Activated T-cell treated with anti-CD3 and anti-CD28 coated beads for 1 hour (primary cell): ENCODE results near the gene MAN2C1.
"Not testable (repeated sequence)": the region's sequence is repeated elsewhere in the genome, so short reads cannot be mapped to it uniquely, and the experiment has no call there.

Experiments used
- DNase-seq: peaks from one replicate; pipeline ENCODE4 v3.0.0-alpha.2; 2020; ENCODE audit warnings: low read depth

MAN2C1 gene

DNA sequence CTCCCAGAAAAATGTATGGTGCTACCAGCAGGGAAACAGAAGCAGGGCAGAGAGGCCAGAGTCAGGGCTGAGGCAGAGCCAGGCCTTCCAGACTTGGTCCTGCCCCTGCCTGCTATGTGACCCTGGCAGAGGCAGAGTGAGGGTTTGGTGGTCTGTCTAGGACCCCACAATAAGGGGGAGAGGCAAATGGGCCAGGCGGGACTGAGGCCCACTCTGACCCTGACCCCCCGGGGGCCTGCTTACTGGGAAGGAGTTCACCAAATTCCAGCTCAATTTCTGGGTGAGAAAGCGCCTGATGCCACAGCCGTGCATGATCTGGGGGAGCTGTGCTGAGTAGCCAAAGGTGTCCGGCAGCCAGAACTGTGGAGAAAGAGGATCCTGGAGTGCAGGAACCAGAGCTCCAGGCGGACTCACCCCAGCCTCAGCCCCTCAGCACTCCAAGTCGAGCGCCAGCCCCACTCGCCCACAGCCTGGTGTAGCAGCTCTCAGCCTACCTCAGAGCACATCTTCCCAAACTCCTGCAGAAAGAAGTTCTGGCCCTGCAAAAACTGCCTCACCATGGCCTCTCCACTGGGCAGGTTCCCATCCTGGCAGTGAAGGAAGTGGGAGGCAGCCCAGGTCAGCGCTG is 6.9 kb downstream of the MAN2C1 start:
- no peak for DNase-seq

DNA sequence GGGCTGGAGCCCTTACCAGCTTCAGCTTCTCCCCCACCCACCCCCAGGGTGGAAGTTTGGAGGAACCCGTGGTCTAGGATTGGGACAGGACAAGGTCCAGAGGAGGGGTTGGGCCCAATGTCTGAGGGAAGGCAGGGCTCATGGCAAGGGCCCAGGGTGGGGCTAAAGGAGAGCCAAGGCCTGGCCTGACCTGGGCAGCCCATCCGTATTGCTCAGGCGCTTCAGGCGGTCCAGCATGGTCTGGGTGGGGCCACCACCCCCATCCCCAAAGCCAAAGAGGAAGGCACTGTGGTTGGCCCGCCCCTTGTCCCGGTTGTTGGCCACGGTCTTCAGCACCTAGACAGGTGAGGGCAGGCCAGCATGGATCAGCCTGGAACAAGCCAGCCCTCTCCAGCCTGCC is 7.6 kb downstream of the MAN2C1 start:
- DNase-seq, result no peak

DNA sequence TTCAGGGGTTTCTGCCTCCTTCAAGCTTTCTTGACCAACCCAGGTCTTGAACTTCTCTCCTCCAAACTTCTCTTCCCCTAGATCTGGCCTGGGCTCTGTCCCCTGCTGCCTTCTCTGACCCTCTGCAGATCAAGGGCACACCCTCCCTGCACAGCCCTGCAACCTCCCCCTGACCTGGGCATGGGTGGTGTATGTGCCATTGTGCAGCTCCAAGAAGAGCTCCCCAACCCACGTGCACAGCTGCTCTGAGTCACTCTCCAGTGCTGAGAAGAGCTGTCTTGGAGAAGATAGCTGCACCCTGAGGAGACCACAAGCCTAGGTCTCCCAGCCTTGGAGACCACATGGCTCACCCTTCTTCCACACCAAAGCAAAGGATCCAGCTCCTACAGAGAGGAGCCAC is 8.0 kb downstream of the MAN2C1 start:
- no peak for DNase-seq

DNA sequence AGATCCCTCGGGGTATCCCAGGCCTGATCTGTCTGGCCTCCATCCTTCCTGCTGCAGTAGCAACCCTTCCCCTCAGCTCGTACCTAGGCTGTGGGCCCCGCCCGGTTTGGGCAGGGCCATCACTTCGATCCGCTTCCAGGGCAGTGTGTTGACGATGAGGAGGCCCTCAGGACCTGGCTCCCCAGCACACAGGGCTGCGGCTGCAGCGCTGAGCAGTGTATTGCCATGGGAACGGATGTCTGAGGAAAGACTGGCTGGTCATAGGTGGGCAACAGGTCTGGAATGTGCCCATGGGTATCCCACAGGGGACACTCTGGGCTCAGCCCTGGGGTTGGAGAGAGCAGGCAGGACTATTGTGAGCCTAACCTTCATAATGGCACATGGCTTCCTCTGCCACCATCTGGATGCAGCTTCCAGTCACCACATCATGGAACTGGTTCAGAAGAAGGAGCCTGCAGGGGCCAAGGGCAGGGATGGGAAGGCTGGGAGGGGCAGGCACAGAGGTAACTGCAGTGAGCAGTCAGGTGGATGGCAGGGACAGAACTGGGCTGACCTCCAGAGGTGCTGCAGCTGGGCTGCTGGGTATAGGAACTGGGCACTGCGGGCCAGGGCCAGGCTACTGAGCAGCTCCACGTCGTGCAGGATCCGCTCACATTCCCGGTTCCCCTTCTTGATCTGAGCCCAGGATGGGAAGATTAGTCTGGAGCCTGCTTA is 8.7 kb downstream of the MAN2C1 start:
- DNase-seq, result no peak

DNA sequence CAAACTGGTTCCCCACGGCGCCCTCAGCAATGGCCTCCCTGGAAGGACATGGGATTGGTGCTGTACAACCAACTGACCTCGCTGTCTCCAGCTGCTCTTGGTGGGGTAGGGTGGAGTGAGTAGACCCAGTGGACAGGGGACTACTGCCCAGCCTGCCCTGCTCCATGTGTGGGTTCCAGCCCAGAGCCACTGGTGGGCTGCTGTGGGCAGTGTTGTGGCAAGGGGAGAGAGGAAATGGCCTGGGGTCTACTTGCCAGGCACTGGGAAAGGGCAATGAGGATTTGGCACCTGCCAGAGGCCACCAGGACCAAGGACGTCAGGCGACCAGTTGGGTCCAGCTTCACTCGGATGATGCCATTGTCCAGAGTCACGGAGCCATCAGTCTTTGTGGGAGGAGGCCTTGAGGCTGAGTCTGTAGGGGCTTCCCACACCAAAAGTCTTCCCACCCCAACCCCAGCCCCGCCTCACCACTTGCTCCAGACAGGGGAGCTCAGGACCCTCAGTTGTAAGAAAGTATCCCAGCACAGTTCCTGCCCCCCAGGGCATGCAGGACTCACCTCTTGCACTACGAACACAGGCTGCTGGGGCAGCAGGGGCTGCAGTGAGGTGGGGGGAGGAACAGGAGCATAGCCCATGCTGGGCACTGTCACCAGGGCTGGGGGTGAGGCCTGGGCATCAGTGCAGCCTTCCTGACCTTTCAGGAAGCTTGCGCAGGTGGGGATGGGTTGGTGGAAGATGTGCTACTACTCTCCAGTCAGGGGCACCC is 9.5 kb downstream of the MAN2C1 start:
- no peak for DNase-seq

DNA sequence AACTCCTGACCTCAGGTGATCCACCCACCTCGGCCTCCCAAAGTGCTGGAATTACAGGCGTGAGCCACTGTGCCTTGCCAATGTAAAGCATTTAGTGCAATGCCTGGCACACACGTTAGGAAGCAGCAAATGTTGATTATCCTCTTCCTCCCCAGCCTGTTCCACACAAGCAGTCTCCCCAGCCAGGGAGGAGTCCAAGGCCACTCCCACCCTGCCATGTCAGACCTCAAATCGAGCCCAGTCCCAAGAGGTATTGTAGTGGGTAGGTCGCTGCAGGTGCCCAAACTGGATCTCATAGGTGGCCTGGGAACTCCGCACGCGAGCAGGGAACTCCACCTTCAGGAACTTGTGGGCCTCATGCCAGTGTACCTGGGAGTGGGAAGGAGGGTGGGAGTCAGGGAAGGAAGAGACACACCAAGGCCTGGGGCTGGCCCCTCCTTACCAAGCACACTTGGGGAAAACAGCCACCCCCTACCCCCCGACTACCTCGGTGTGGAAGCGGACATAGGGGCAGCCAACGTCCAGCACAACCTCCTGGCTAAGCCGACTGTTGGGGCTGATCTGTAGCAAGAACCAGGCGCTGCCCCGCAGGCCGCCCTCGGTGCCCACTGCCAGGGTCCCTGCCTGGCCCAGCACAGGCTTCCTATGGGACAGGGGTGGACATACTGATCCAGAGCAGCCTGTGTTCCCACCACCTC is 10.3 kb downstream of the MAN2C1 start:
- no peak for DNase-seq

DNA sequence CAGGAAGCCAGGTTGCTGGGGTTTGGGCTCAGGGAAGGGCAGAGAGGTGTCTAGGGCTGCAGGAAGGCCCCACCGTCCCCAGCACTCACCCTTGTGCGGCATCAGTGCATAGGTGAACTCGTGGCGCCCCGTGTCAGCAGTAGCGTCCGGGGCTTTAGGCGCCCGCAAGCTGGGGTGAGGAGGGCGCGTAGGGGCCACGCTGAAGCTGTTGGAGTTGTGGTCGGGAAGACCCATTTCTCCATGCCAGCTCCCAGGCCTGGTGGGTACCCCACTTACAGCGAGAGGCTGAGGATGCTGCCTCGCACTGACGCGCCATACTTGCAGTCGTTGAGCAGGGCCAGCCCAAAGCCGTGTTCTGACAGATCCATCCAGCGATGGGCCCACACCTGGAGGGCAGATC is 11.9 kb downstream of the MAN2C1 start:
- no peak for DNase-seq

DNA sequence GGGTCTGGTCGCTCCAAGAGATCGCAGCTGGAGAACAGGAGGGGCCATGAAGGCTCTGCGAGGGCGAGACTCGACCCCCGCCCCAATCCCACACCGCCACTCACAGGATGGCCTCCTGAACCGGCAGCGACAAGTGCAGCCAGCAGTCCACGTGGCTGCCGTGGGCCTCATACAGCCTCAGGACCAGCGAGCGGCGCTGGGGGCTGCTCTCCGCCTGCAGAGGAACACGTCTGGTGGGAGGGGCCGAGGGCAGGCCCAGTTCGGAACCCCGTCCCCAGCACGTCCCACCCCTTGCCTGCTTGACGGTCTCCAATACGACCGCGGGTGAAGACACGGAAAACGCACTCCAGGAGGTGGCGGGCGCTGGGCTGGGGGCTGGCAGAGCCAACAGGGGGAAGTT is 12.4 kb downstream of the MAN2C1 start:
- DNase-seq, result no peak

DNA sequence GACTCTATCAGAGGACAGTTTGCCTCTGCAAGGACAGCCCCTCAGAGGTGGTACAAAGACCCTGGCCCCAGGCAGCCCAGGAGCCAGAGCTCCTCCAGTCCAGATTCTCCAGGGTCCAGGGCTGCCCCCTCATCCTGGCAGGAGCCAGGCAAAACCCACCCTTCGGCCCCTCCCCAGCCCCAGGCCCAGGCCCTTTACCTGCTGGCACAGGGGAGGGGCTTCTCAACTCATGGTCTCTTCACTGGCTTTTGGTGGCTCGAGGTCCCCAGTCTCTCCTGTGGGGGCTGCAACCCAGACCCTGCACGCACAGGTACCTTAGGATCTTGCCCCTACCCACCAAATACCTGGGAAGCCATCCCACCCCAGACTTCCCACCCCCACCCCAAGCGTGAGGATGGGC is 13.0 kb downstream of the MAN2C1 start:
- no peak for DNase-seq

DNA sequence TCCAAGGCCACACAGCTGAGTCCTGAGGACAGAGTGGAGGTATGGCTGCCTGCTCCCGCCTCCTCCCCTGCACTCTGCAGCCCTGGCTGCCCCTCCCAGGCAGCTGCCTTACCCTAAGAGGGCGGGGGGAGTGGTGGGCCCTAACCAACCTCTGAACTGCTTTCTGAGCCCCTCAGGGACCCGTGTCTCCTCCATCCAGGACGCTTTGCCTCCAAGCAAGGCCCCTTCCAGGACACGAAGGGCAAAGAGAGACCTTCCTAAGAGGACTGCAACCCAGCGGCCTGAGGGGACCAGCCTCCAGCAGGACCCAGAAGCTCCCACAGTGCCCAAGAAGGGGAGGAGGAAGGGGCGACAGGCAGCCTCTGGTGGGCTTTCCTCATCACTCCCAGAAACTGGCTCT is 14.0 kb downstream of the MAN2C1 start:
- DNase-seq, result no peak

DNA sequence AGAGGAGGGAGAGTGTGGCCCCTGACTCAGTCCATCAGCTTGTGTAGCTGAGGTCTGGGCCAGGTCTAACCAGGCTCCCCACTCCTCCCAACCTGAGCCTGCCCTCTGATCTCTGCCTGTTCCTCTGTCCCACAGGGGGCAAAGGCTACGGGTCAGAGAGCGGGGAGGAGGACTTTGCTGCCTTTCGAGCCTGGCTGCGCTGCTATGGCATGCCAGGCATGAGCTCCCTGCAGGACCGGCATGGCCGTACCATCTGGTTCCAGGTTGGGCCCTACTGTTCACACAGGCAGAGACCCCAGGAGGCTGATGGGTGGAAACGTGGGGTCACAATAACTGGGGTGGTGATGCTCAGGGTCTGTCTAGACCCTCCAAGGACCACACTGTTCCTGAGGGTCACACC is 14.8 kb downstream of the MAN2C1 start:
- DNase-seq, result no peak

DNA sequence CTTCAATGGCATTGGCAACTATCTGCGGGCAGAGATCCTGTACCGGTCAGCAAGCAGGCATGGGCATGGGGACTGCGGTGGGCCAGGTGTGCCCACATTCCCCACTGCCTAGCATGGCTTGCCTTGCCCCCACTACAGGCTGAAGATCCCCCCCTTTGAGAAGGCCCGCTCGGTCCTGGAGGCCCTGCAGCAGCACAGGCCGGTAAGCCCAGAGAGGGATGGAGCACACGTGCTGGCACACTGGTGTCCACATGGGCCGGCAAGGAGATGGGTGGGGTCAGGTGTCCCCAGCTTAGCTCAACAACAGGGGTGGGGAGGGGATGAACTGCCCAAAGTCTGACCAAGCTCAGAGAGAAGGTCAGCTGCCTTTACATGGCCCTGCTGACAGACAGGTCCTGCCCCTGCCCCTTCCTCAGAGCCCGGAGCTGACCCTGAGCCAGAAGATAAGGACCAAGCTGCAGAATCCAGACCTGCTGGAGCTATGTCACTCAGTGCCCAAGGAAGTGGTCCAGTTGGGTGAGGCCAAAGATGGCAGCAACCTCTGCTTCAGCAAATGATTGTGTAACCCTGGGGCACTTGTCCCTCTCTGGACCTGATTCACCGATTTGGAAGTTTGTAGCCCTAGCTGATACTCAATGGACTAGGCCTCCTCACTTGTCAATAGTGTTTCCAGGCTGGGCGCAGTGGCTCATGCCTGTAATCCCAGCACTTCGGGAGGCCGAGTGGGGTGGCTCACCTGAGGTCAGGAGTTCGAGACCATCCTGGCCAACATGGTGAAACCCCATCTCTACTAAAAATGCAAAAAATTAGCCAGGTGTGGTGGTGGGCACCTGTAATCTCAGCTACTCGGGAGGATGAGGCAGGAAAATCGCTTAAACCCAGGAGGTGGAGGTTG is 16.0 kb downstream of the MAN2C1 start:
- DNase-seq, result no peak

DNA sequence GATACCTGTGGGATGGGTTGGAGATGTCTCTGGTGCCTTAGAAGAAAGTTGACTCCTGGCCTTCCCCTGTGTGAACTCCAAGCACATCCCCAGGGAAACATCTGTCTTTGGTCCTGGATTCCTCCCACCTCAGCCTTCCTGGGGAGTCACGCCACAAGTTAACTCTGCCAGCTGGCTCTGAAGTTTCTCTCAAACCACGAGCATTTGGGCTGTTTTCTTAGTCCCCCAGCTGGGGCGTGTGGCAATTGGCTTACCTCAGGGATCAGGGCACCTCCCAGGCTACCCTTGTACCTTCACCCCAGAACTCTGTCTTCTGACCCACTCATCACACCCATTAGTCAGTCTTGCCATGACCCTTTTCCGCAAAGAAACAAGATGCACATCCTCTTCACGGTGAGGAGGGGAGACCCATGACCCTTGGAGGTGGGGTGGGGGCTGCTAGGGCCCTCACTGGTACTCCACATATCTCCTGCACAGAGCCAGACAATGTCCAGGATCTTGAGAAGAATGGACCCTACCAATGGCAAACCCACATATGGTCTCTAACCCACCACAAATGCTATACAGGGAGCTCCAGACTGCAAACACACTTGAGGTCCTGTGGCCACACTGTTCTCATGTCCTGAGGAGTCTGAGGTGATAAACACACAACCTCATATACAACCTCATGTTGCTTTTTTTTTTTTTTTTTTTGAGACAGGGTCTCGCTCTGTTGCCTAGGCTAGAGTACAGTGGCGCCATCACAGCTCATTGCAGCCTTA is 17.6 kb downstream of the MAN2C1 start:
- no peak for DNase-seq

DNA sequence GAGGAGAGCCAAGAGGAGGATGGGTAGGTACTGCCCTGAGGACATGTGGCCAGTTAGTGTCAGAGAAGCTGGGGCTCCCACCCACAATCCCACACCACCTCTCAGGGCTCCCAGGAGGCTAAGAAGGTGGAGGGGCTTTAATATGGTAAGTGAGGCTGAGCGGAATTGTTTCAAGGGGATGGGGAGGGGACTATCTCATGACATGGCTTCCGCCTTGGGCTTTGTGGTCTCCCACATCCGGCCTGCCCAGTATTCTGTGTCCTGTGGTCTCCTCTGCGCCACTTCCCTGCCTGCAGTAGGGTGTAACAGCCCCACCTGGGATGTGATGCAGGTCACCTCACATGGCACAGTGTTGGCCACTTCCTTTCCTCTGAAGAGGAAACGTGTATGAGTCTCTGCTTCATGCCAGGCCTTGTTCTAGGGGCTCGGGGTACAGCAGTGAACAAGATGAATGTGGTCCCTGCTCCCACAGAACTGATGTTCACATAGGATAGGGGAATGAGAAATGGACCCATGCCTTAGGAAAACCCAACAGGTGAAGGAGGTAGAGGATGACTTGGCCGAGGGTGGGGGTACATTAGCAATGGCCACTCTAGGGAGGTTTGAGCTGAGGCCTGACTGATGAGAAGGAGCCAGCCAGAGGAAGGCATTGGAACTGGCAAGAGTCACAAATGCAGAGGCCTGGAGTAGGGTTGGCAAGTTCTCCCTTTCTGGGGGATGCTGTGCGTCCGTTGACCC is 18.4 kb downstream of the MAN2C1 start:
- DNase-seq, result peak; percentile 37

DNA sequence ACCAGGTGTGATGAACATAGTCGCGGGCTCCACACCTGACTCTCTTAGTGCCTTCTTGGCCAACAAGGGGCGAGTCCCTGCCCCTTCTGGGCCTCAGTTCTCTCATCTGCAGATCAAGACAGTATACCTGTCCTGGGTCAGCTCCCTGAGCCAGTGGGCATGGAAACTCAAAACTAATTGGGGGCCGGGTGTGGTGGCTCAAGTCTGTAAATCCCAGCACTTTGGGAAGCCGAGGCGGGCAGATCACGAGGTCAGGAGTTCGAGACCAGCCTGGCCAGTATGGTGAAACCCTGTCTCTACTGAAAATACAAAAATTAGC is 19.1 kb downstream of the MAN2C1 start:
- not testable (repeated sequence) for DNase-seq

DNA sequence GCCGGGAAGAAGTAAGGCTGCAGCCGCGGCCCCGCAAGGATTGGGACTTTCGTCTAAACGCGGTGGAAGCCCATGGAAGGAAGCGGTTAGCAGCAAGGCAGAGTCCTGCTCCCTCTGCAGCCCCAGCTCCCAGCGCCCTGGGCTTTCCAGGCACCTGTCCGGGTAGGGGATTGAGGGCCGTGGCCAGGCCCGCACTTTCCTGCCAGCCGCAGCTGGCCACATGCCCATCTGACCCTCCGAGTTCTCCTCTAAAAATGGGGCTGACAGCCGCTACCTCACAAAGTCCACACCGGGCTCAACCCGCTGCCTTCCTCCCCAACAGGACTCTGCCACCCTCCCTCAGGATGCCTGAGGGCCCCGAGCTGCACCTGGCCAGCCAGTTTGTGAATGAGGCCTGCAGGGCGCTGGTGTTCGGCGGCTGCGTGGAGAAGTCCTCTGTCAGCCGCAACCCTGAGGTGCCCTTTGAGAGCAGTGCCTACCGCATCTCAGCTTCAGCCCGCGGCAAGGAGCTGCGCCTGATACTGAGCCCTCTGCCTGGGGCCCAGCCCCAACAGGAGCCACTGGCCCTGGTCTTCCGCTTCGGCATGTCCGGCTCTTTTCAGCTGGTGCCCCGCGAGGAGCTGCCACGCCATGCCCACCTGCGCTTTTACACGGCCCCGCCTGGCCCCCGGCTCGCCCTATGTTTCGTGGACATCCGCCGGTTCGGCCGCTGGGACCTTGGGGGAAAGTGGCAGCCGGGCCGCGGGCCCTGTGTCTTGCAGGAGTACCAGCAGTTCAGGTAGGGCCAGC is 19.7 kb downstream of the MAN2C1 start:
- DNase-seq, result no peak

DNA sequence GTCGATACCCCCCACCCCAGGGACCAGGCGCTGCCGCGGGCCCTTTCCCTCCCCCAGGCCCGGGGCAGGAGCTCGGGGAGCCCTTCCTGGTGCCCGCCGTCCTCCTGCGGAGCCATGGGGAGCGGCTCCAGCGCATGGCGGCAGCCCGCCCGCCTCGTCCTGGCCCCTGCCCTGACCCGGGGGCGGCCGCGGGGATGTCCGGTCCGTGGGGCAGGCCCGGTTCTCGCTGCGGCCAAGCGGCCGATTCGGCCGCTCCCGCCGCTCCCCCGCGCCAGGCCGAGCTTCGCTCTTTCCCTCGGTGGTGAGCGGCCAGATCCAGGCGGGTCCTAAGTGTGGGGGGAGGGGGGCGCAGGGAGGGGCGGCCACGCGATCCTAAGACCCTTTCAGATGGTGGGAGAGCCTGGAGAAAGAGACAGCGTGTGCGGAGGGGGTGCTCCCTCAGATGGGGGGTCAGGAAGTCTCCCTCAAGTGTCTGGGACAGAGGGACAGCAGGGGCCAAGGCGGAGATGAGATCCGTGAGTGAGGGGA is 20.3 kb downstream of the MAN2C1 start:
- no peak for DNase-seq

DNA sequence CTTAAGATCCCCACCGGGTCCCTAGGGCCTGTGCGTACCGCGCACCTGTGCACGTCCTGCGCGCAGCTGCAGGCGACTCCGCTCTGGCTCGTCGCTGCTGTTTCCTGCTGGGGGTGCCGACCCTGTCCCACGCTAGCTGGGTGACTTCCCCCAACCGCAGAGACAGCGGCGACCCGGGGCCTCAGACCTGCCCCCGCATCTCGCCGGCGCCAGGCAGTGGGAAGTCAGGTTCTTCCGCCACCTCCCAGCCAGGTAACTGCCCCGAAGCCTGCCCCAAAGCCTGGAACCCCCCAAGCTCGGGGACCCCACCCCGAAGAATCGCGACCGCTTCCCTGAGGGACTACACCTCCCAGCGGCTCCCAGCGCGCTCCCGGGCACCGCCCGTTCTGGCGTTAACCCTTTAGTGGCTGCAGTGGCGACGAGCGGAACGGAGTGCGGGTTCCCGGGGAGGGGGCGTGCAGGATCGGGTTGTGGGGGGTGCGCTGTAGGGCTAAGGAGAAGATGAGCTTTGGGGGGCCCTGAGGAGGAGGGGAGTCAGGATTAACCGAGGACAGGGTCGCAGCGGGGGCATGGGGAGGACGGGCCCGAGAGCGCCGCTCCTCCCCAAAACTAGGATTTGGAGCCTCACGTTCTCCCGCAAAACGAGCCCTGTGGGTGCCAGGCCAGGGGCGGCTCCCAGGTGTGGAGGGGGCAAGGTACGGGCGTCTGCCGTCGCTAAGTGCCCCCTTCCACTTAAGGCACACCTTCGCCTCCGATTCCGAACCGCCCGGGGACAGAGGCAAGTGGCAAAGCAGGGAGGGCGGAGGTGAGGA is 21.0 kb downstream of the MAN2C1 start:
- peak; percentile 37 for DNase-seq
